ENCODE data around the gene TNFRSF6B. TPM values are rescaled to one million over a fixed set of nuclear protein-coding genes. Genes with fewer than 3 reads are reported as not detected.

The TNFRSF6B gene
- total RNA-seq, 1 donor from 2014 or later = 2.3 TPM

DNA sequence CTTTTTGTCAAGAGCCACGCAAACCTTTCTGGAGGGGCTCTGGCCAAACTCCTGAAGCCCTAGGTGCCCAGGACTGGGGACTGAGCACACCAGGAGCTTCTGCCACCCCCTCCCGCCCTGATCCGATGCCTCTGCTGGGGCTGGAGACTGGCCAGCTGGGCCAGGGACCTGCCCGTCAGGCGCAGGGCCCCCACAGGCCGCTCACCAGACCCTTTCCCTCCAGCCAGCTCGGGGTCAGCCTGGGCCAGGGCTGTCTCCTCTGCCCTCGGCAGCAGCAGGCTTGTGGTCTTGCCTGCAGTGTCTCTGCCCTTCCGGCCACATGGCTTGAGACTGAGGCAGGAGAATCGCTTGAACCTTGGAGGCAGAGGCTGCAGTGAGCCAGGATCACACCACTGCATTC lies 23.8 kb upstream of the TNFRSF6B start:
- no peak for DNase-seq (ENCODE audit: extremely low spot score, unreplicated experiment)
- Mint-ChIP-seq H3K27ac (ENCODE audit: unreplicated experiment) (no peak overlapping the region), H3K4me1 (ENCODE audit: unreplicated experiment) (no peaks in the 10 kb centered on the region), H3K4me3 (ENCODE audit: unreplicated experiment) (no peak overlapping the region), H3K9me3 (ENCODE audit: unreplicated experiment) (no peaks in the 10 kb centered on the region), H3K27me3 (ENCODE audit: unreplicated experiment) (no peaks in the 10 kb centered on the region), H3K36me3 (ENCODE audit: unreplicated experiment) (peaks cover 25% of the 10 kb centered on the region)
- TF ChIP-seq, protein P1, sequence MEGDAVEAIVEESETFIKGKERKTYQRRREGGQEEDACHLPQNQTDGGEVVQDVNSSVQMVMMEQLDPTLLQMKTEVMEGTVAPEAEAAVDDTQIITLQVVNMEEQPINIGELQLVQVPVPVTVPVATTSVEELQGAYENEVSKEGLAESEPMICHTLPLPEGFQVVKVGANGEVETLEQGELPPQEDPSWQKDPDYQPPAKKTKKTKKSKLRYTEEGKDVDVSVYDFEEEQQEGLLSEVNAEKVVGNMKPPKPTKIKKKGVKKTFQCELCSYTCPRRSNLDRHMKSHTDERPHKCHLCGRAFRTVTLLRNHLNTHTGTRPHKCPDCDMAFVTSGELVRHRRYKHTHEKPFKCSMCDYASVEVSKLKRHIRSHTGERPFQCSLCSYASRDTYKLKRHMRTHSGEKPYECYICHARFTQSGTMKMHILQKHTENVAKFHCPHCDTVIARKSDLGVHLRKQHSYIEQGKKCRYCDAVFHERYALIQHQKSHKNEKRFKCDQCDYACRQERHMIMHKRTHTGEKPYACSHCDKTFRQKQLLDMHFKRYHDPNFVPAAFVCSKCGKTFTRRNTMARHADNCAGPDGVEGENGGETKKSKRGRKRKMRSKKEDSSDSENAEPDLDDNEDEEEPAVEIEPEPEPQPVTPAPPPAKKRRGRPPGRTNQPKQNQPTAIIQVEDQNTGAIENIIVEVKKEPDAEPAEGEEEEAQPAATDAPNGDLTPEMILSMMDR (IDR thresholded peaks at IDR 0.05) = no peak

DNA sequence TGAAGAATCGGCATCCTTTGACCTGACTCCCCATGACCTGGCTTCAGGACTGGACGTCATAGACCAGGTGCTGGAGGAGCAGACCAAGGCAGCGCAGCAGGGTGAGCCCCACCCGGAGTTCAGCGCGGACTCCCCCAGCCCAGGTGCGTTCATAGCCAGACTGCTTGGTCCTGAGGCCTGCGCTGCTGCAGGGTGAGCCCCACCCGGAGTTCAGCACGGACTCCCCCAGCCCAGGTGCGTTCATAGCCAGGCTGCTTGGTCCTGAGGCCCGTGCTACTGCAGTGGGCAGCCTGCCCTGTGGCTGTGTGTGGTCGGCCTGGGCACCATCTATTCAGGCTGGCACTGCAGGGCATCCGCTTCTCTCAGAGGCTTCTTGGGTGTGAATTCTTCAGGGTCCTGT lies 22.5 kb upstream of the TNFRSF6B start:
- Mint-ChIP-seq H3K27ac (ENCODE audit: unreplicated experiment) (no peak overlapping the region), H3K9me3 (ENCODE audit: unreplicated experiment) (no peaks in the 10 kb centered on the region), H3K4me3 (ENCODE audit: unreplicated experiment) (no peak overlapping the region), H3K36me3 (ENCODE audit: unreplicated experiment) (peaks cover 20% of the 10 kb centered on the region), H3K4me1 (ENCODE audit: unreplicated experiment) (no peaks in the 10 kb centered on the region), H3K27me3 (ENCODE audit: unreplicated experiment) (no peaks in the 10 kb centered on the region)
- TF ChIP-seq, protein P1 (IDR thresholded peaks at IDR 0.05) = no peak
- no peak for DNase-seq (ENCODE audit: extremely low spot score, unreplicated experiment)

DNA sequence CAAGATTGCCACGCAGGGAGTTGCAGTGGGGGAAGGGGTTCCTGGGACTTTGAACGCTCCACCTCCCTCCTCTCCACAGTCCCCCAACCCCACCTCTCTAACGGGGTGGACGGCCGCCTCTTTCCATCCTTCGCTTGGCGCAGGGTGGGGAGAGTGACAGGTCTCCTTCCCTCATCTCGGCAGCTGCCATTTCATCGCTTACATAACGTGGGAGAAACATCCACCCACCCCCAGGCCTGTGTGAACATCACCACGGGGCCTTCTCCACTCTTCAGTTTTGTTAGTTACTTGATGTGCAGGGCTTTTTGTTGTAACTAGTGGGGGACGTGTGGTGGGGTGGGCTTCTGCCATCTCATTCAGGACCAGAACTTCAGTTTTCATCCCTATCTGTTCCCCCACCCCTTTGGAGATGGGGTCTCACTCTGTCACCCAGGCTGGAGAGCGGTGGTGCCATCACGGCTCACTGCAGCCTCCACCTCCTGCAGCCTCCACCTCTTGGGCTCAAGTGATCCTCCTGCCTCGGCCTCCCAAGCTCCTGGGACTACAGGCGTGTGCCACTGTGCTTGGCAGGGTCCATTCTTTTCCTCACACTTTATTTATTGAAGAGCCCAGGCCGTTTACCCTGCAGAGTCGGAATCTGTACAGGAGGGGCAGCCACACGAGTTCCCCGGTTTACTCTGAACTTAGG lies 20.6 kb upstream of the TNFRSF6B start:
- Mint-ChIP-seq H3K4me1 (ENCODE audit: unreplicated experiment) (no peaks in the 10 kb centered on the region), H3K4me3 (ENCODE audit: unreplicated experiment) (no peak overlapping the region), H3K36me3 (ENCODE audit: unreplicated experiment) (peaks cover 16% of the 10 kb centered on the region), H3K27me3 (ENCODE audit: unreplicated experiment) (no peaks in the 10 kb centered on the region), H3K27ac (ENCODE audit: unreplicated experiment) (no peak overlapping the region), H3K9me3 (ENCODE audit: unreplicated experiment) (no peaks in the 10 kb centered on the region)
- TF ChIP-seq, protein P1 (IDR thresholded peaks at IDR 0.05) = no peak
- no peak for DNase-seq (ENCODE audit: extremely low spot score, unreplicated experiment)

DNA sequence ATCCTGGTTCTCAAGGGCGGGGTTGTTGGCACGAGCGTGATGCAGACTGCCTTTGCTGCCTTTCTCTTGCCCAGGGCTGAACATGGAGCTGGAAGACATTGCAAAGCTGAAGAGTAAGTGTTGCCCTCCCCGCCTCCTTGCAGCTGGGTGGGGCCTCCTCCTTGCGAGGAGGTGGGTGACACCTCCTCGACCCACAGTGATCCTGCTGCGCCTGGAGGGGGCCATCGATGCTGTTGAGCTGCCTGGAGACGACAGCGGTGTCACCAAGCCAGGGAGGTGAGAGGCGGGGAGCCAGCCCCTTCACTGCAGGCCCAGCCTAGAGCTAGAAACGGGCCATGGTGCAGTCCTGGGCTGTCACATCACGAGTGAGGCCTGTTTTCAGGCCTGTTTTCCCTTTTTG lies 18.4 kb upstream of the TNFRSF6B start:
- Mint-ChIP-seq H3K27me3 (ENCODE audit: unreplicated experiment) (no peaks in the 10 kb centered on the region), H3K27ac (ENCODE audit: unreplicated experiment) (no peak overlapping the region), H3K36me3 (ENCODE audit: unreplicated experiment) (peaks cover 16% of the 10 kb centered on the region), H3K9me3 (ENCODE audit: unreplicated experiment) (no peaks in the 10 kb centered on the region), H3K4me1 (ENCODE audit: unreplicated experiment) (peaks cover 13% of the 10 kb centered on the region), H3K4me3 (ENCODE audit: unreplicated experiment) (no peak overlapping the region)
- DNase-seq (ENCODE audit: extremely low spot score, unreplicated experiment) = no peak
- TF ChIP-seq, protein P1 (IDR thresholded peaks at IDR 0.05) = no peak

DNA sequence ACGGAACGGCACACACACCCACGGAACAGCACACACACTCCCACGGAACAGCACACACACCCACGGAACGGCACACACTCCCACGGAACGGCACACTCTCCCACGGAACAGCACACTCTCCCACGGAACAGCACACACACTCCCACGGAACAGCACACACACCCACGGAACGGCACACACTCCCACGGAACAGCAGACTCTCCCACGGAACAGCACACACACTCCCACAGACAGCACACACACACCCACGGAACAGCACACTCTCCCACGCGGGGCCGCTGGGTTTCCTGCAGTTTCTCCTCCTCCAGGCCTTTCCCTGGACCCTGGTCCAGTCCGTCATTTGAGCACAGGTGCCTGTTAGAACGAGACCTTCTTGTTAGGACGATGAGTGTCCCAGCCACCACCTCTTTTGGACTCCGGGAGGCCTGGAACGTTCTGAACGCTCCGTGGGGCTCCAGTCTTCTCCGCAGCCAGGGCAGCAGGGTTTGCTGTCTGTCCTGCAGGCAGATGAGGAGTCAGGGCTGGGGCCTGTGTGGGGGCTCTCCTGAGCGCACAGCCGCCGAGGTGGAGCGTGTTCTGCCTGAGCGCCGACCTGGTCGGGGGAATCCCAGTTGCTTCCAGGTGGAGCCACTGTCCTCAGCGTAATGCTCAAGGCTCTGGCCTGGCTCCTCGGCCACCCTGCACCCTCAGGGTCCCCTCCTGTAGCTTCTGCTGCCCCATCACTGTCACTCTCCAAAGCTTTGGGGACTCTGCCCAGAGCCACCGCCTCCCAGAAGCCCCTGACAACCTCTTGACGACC lies 17.6 kb upstream of the TNFRSF6B start:
- Mint-ChIP-seq H3K4me3 (ENCODE audit: unreplicated experiment) (no peak overlapping the region), H3K9me3 (ENCODE audit: unreplicated experiment) (no peaks in the 10 kb centered on the region), H3K27ac (ENCODE audit: unreplicated experiment) (no peak overlapping the region), H3K36me3 (ENCODE audit: unreplicated experiment) (peaks cover 16% of the 10 kb centered on the region), H3K4me1 (ENCODE audit: unreplicated experiment) (peaks cover 21% of the 10 kb centered on the region), H3K27me3 (ENCODE audit: unreplicated experiment) (no peaks in the 10 kb centered on the region)
- TF ChIP-seq, protein P1 (IDR thresholded peaks at IDR 0.05) = no peak
- DNase-seq (ENCODE audit: extremely low spot score, unreplicated experiment) = no peak
